ENCODE data around the gene MMS22L.

GRCh38 chr6:97110626-97111025, 172.4 kb downstream of the MMS22L start:
- TF ChIP-seq REST (IDR thresholded peaks at IDR 0.05; ENCODE audit: insufficient read depth in 1 of 2, low read depth in 2 of 2, low read length in 2 of 2) (no peak), TAF1 (IDR thresholded peaks at IDR 0.05; ENCODE audit: borderline replicate concordance, insufficient read depth, low read length) (no peak), SIN3A (IDR thresholded peaks at IDR 0.05; ENCODE audit: borderline replicate concordance, insufficient read depth, low read length) (no peak), POLR2AphosphoS5 (IDR thresholded peaks at IDR 0.05; ENCODE audit: low read depth, low read length) (no peak)

Data from PFSK-1 (cell line).